Dermis microvascular lymphatic vessel endothelial cell (primary cell): ENCODE measurements around the gene TEX29. TPM values are rescaled to one million over a fixed set of nuclear protein-coding genes. Genes with fewer than 3 reads are reported as not detected.

Experiments
- DNase-seq, 2 donors: peaks; one replicate each; pipeline versions ENCODE4 v3.0.0 to v3.0.0-alpha.2; 2010; ENCODE audit warnings: low read depth in 2 of 2
- total RNA-seq: library from RNA; depleted of rRNA; stranded (reverse); fragments of >200 nt; gene quantifications from 2 replicates; pipeline ENCODE4 v1.2.1, GENCODE V29; 2014

The TEX29 gene
- total RNA-seq, 1 donor from 2014 or later, result 0.13 TPM

GRCh38 chr13:111367340-111367739, 46.9 kb downstream of the TEX29 start:
- DNase-seq, result no peak

- DNase-seq, result no peak
Measured at GRCh38 chr13:111368091-111368490, 47.6 kb downstream of the TEX29 start.

- no peak for DNase-seq
Measured at GRCh38 chr13:111370147-111370546, 49.7 kb downstream of the TEX29 start.

- peak in 1 of 2 donors; percentile 1 for DNase-seq
Measured at GRCh38 chr13:111370570-111371535, 50.4 kb downstream of the TEX29 start.

GRCh38 chr13:111371720-111372119, 51.3 kb downstream of the TEX29 start:
- no peak for DNase-seq

- no peak for DNase-seq
Measured at GRCh38 chr13:111372651-111373425, 52.4 kb downstream of the TEX29 start.

GRCh38 chr13:111373486-111373885, 53.0 kb downstream of the TEX29 start:
- DNase-seq, result no peak

GRCh38 chr13:111380431-111380830, 60.0 kb downstream of the TEX29 start:
- DNase-seq, result no peak

GRCh38 chr13:111382411-111382810, 62.0 kb downstream of the TEX29 start:
- no peak for DNase-seq

- no peak for DNase-seq
Measured at GRCh38 chr13:111382877-111383276, 62.4 kb downstream of the TEX29 start.

- DNase-seq, result no peak
Measured at GRCh38 chr13:111383591-111384440, 63.4 kb downstream of the TEX29 start.

GRCh38 chr13:111384441-111385182, 64.2 kb downstream of the TEX29 start:
- no peak for DNase-seq

- DNase-seq, result no peak
Measured at GRCh38 chr13:111385183-111385857, 64.9 kb downstream of the TEX29 start.

GRCh38 chr13:111387026-111387871, 66.8 kb downstream of the TEX29 start:
- no peak for DNase-seq

- no peak for DNase-seq
Measured at GRCh38 chr13:111387945-111388600, 67.6 kb downstream of the TEX29 start.

- no peak for DNase-seq
Measured at GRCh38 chr13:111388851-111389500, 68.5 kb downstream of the TEX29 start.

GRCh38 chr13:111389621-111390521, 69.4 kb downstream of the TEX29 start:
- no peak for DNase-seq
